ENCODE data around the gene LDAF1.
"Not testable (repeated sequence)": the region's sequence is repeated elsewhere in the genome, so short reads cannot be mapped to it uniquely, and the experiment has no call there.

Gene LDAF1

DNA sequence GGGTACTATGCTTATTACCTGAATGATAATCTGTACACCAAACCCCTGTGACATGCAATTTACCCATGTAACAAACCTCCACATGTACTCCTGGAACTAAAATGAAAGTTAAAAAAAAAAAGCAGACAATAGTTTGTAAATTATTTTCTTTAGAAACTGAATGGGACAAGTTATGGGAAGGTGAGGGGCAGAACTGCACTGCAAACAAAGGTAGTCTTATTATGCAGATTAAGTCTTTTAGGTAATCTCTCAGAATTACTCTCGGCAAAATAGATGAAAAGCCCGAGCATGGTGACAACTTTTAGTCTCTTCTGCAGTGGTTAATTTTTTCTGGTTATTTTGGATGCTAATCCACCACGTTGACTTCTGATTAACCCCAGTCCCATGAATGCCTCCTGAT lies 25.5 kb downstream of the LDAF1 start:
- H3K27me3 ChIP-seq (ENCODE audit: control insufficient read depth in 1 of 2, insufficient read depth in 2 of 2, low read length in 2 of 2): no peaks in the 10 kb centered on the region
- no peak overlapping the region for H3K27ac ChIP-seq (ENCODE audit: low read depth, low read length)
- H3K4me1 ChIP-seq (ENCODE audit: insufficient read depth, low read length): no peaks in the 10 kb centered on the region
- no peaks in the 10 kb centered on the region for H3K9me3 ChIP-seq (ENCODE audit: low read length)
- H3K9ac ChIP-seq (ENCODE audit: low read length): no peak overlapping the region
- no peak overlapping the region for H3K4me3 ChIP-seq (ENCODE audit: low read depth in 1 of 2, low read length in 2 of 2)
- H3K36me3 ChIP-seq (ENCODE audit: insufficient read depth, low read length): peaks cover 32% of the 10 kb centered on the region

DNA sequence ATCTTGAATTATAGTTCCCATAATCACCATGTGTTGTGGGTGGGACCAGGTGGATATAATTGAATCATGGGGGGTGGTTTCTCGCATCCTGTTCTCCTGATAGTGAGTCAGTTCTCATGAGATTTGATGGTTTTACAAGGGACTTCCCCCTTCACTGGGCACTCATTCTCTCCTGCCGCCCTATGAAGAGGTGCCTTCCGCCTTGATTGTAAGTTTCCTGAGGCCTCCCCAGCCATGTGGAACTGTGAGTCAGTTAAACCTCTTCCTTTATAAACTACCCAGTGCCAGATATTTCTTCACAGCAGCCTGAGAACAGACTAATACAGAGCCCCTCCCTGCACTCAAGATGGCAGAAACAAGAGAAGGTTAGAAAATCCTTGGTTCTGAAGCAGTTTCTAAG lies 26.4 kb downstream of the LDAF1 start:
- no peak overlapping the region for H3K27ac ChIP-seq (ENCODE audit: low read depth, low read length)
- H3K27me3 ChIP-seq (ENCODE audit: control insufficient read depth in 1 of 2, insufficient read depth in 2 of 2, low read length in 2 of 2): no peaks in the 10 kb centered on the region
- no peak overlapping the region for H3K4me3 ChIP-seq (ENCODE audit: low read depth in 1 of 2, low read length in 2 of 2)
- no peak overlapping the region for H3K9ac ChIP-seq (ENCODE audit: low read length)
- no peaks in the 10 kb centered on the region for H3K4me1 ChIP-seq (ENCODE audit: insufficient read depth, low read length)
- peaks cover 23% of the 10 kb centered on the region for H3K36me3 ChIP-seq (ENCODE audit: insufficient read depth, low read length)
- H3K9me3 ChIP-seq (ENCODE audit: low read length): no peaks in the 10 kb centered on the region

DNA sequence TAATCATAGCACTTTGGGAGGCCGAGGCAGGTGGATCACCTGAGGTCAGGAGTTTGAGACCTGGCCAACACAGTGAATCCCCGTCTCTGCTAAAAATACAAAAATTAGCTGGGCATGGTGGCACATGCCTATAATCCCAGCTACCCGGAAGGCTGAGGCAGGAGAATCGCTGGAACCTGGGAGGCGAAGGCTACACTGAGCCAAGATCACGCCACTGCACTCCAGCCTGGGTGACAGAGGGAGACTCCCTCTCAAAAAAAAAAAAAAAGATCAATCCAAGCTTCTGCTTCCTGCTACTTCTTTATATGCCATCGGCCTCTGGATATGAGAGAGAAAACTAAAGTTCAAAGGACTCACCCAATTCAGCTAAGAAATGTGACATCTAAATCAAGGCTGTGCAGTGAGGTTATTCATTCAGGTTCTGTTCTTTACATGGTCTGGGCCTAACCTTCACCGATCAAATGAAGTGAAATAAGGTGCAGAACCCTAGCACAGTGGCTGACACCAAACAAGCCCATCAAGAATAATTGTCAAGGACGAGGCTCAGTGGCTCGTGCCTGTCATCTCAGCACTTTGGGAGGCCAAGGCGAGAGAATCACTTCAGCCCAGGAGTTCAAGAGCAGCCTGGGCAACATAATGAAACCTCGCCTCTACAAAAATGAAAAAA lies 27.3 kb downstream of the LDAF1 start:
- H3K4me3 ChIP-seq (ENCODE audit: low read depth in 1 of 2, low read length in 2 of 2): no peak overlapping the region
- no peak overlapping the region for H3K27ac ChIP-seq (ENCODE audit: low read depth, low read length)
- H3K9me3 ChIP-seq (ENCODE audit: low read length): no peaks in the 10 kb centered on the region
- H3K27me3 ChIP-seq (ENCODE audit: control insufficient read depth in 1 of 2, insufficient read depth in 2 of 2, low read length in 2 of 2): no peaks in the 10 kb centered on the region
- no peak overlapping the region for H3K9ac ChIP-seq (ENCODE audit: low read length)
- H3K36me3 ChIP-seq (ENCODE audit: insufficient read depth, low read length): peaks cover 14% of the 10 kb centered on the region
- no peaks in the 10 kb centered on the region for H3K4me1 ChIP-seq (ENCODE audit: insufficient read depth, low read length)

DNA sequence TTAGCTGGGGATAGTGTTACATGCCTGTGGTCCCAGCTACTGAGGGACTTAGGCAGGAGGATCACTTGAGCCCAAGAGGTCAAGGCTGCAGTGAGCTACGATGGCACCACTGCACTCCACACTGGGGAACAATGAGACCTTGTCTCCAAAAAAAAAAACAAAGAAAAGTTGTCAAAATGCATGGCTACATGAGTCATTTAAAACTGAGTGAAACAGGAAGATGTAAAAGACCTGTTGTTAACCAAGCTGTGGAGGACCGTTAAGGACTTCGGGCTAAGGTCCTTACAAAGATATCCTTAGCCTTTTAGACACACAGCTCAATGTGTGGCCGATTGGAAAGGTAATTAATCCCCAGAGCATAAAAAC lies 27.8 kb downstream of the LDAF1 start:
- H3K27ac ChIP-seq (ENCODE audit: low read depth, low read length): no peak overlapping the region
- no peaks in the 10 kb centered on the region for H3K27me3 ChIP-seq (ENCODE audit: control insufficient read depth in 1 of 2, insufficient read depth in 2 of 2, low read length in 2 of 2)
- H3K9ac ChIP-seq (ENCODE audit: low read length): no peak overlapping the region
- no peaks in the 10 kb centered on the region for H3K4me1 ChIP-seq (ENCODE audit: insufficient read depth, low read length)
- H3K36me3 ChIP-seq (ENCODE audit: insufficient read depth, low read length): peaks cover 9% of the 10 kb centered on the region
- H3K4me3 ChIP-seq (ENCODE audit: low read depth in 1 of 2, low read length in 2 of 2): no peak overlapping the region
- no peaks in the 10 kb centered on the region for H3K9me3 ChIP-seq (ENCODE audit: low read length)

DNA sequence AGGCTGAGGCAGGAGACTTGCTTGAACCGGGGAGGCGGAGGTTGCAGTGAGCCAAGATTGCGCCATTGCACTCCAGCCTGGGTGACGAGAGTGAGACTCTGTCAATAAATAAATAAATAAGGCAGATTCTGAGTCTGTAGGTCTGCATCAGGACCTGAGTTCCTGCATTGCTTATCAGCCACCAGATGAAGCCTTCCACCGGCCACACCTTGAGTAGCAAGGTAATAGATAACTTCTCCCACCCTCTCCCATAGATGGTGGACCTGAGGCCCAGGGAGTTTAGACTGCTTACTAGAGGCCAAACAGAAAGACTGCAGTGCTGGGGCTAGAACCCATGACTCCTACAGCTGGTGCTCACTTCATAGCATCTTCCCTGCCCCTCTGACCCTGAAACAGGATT lies 30.8 kb downstream of the LDAF1 start:
- H3K27me3 ChIP-seq (ENCODE audit: control insufficient read depth in 1 of 2, insufficient read depth in 2 of 2, low read length in 2 of 2): no peaks in the 10 kb centered on the region
- H3K9me3 ChIP-seq (ENCODE audit: low read length): no peaks in the 10 kb centered on the region
- no peaks in the 10 kb centered on the region for H3K36me3 ChIP-seq (ENCODE audit: insufficient read depth, low read length)
- H3K27ac ChIP-seq (ENCODE audit: low read depth, low read length): no peak overlapping the region
- H3K9ac ChIP-seq (ENCODE audit: low read length): no peak overlapping the region
- H3K4me3 ChIP-seq (ENCODE audit: low read depth in 1 of 2, low read length in 2 of 2): no peak overlapping the region
- no peaks in the 10 kb centered on the region for H3K4me1 ChIP-seq (ENCODE audit: insufficient read depth, low read length)

DNA sequence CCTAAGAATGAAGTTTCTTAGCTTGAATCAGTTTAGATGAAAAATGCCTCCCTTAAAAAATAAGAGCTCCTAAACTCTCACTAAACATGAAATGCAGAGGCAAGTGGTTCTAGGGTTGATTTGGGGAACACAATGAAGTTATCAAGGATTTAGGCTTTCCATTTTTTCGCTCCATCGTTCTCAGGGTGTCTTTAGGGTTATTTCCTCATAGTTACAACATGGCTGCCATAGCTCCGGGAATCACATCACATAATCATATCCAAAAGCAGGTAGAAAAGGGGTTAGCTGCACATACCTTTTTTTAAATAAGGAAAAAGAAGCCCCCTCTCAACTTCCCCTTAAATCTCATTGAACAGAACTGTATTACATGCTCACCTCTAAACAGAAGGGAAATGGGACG lies 31.5 kb downstream of the LDAF1 start:
- H3K9me3 ChIP-seq (ENCODE audit: low read length): no peaks in the 10 kb centered on the region
- no peak overlapping the region for H3K27ac ChIP-seq (ENCODE audit: low read depth, low read length)
- no peaks in the 10 kb centered on the region for H3K27me3 ChIP-seq (ENCODE audit: control insufficient read depth in 1 of 2, insufficient read depth in 2 of 2, low read length in 2 of 2)
- H3K4me3 ChIP-seq (ENCODE audit: low read depth in 1 of 2, low read length in 2 of 2): no peak overlapping the region
- H3K9ac ChIP-seq (ENCODE audit: low read length): no peak overlapping the region
- no peaks in the 10 kb centered on the region for H3K36me3 ChIP-seq (ENCODE audit: insufficient read depth, low read length)
- H3K4me1 ChIP-seq (ENCODE audit: insufficient read depth, low read length): no peaks in the 10 kb centered on the region

DNA sequence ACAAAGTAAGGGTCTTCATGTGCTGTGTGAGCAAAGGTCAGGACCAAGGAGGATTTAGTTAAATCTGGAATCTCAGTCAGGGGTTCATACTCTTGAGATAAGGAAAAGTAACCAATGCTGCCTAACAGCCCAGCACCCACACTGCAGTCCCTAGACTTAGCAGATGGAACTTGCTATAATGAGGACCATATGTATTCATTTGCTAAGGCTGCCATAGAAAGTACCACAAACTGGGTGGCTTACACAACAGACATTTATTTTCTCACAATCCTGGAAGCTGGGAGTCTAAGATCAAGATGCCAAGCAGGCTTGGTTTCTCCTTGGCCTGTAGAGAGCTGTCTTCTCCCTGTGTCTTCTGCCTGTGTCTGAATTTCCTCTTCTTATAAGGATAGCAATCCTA lies 32.1 kb downstream of the LDAF1 start:
- Histone ChIP-seq H3K36me3 (ENCODE audit: insufficient read depth, low read length) (no peaks in the 10 kb centered on the region), H3K9ac (ENCODE audit: low read length) (no peak overlapping the region), H3K27ac (ENCODE audit: low read depth, low read length) (no peak overlapping the region), H3K27me3 (ENCODE audit: control insufficient read depth in 1 of 2, insufficient read depth in 2 of 2, low read length in 2 of 2) (no peaks in the 10 kb centered on the region), H3K9me3 (ENCODE audit: low read length) (no peaks in the 10 kb centered on the region), H3K4me3 (ENCODE audit: low read depth in 1 of 2, low read length in 2 of 2) (no peak overlapping the region), H3K4me1 (ENCODE audit: insufficient read depth, low read length) (no peaks in the 10 kb centered on the region)

DNA sequence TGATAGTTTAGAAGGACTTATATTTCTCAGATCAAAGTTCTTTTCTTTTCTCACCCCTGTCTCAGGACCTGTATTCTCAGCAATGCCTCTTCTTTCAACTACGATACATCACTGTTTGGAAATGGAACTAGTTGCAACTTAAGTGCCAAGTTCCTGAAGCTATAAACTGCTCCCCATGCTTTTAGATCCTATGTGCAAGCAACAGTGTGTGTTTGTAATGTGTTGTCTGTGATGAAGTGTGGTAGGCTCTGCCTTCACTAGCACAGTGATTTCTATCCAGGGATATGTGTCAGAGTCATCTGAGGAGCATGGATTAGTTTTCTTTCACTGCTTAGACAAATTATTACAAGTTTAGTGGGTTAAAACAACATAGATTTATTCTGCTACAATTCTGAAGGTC lies 34.5 kb downstream of the LDAF1 start:
- Histone ChIP-seq H3K9ac (ENCODE audit: low read length) (no peak overlapping the region), H3K9me3 (ENCODE audit: low read length) (no peaks in the 10 kb centered on the region), H3K4me3 (ENCODE audit: low read depth in 1 of 2, low read length in 2 of 2) (no peak overlapping the region), H3K27me3 (ENCODE audit: control insufficient read depth in 1 of 2, insufficient read depth in 2 of 2, low read length in 2 of 2) (no peaks in the 10 kb centered on the region), H3K27ac (ENCODE audit: low read depth, low read length) (no peak overlapping the region), H3K4me1 (ENCODE audit: insufficient read depth, low read length) (no peaks in the 10 kb centered on the region), H3K36me3 (ENCODE audit: insufficient read depth, low read length) (no peaks in the 10 kb centered on the region)

DNA sequence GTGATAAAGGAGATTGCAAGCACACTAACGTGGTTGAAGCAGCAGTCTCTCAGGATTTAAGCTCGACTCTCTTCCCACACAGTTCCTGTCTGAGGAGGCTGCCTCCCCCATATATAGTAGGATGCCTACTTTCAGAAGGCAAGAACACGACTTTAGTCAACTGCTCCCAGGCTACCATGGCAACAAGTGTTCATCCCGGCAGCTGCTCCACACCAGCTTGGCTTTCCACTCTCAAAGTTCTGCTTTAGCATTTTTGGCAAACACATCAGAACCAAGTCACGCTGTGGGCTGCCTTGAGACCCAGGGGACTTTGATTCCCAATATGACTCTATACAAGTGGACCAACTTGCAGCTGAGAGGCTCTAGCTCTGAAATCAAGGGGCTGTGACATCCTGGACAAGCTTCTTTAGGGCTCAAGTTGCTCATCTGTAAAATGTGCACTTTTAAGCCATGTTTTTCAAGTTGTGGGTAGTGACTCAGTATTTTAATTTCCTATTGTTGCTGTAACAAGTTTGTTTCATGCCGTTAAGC lies 36.4 kb downstream of the LDAF1 start:
- no peak overlapping the region for H3K27ac ChIP-seq (ENCODE audit: low read depth, low read length)
- no peak overlapping the region for H3K9ac ChIP-seq (ENCODE audit: low read length)
- no peaks in the 10 kb centered on the region for H3K27me3 ChIP-seq (ENCODE audit: control insufficient read depth in 1 of 2, insufficient read depth in 2 of 2, low read length in 2 of 2)
- H3K4me1 ChIP-seq (ENCODE audit: insufficient read depth, low read length): no peaks in the 10 kb centered on the region
- H3K9me3 ChIP-seq (ENCODE audit: low read length): no peaks in the 10 kb centered on the region
- H3K4me3 ChIP-seq (ENCODE audit: low read depth in 1 of 2, low read length in 2 of 2): no peak overlapping the region
- H3K36me3 ChIP-seq (ENCODE audit: insufficient read depth, low read length): no peaks in the 10 kb centered on the region

DNA sequence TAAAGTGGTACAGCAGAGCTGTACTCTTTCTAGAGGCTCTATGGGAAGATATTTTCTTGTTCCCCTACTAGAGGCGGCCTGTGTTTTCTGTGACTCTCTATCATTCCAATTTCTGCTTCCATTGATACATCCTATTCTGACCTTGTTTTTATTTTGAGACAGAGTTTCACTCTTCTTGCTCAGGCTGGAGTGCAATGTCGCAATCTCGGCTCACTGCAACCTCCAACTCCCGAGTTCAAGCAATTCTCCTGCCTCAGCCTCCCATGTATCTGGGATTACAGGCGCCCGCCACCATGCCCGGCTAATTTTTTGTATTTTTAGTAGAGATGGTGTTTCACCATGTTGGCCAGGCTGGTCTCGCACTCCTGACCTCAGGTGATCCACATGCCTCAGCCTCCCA lies 36.9 kb downstream of the LDAF1 start:
- H3K36me3 ChIP-seq (ENCODE audit: insufficient read depth, low read length); H3K27ac ChIP-seq (ENCODE audit: low read depth, low read length); H3K27me3 ChIP-seq (ENCODE audit: control insufficient read depth in 1 of 2, insufficient read depth in 2 of 2, low read length in 2 of 2); H3K9ac ChIP-seq (ENCODE audit: low read length); H3K9me3 ChIP-seq (ENCODE audit: low read length); H3K4me1 ChIP-seq (ENCODE audit: insufficient read depth, low read length); H3K4me3 ChIP-seq (ENCODE audit: low read depth in 1 of 2, low read length in 2 of 2): not testable (repeated sequence)

DNA sequence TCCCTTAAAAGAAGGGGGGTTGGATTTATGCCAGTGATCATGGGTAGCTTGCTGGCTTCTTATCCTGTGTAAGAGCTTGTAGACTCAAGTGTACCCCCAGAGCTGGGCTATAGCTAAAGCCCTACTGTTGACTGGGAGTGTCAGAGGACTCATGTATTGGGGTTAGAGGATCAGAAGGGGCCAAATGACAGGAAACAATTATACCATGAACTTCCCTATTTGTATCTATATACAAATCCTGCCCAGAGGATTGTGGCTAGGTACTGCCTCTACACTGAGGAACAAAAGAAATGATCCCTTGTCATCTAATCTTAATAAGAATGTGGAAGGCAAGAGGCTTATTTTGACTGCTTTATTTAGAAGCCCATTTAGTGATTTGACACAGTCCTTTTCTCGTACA lies 38.6 kb downstream of the LDAF1 start:
- Histone ChIP-seq H3K27ac (ENCODE audit: low read depth, low read length) (no peak overlapping the region), H3K4me1 (ENCODE audit: insufficient read depth, low read length) (no peaks in the 10 kb centered on the region), H3K27me3 (ENCODE audit: control insufficient read depth in 1 of 2, insufficient read depth in 2 of 2, low read length in 2 of 2) (no peaks in the 10 kb centered on the region), H3K9me3 (ENCODE audit: low read length) (no peaks in the 10 kb centered on the region), H3K9ac (ENCODE audit: low read length) (no peak overlapping the region), H3K4me3 (ENCODE audit: low read depth in 1 of 2, low read length in 2 of 2) (no peak overlapping the region), H3K36me3 (ENCODE audit: insufficient read depth, low read length) (no peaks in the 10 kb centered on the region)

DNA sequence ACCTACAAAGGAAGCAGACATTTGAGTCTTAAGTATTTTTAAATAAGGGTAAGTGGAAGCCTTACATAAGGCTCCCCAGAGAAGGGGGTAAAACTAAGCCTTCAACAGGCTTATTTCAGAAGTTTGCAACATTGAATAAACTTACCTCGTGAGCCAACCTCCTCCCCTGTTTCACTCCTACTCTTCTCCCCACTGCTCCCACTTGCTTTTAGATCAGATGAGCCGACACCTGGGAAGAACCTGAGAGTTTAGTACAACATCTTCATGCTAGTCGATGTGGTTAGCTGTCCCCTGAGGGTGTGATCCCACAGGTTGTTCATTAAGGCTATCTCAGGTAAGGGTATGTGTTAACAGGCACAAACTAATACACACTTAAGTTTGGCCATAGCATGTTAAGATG lies 39.1 kb downstream of the LDAF1 start:
- Histone ChIP-seq H3K9ac (ENCODE audit: low read length) (no peak overlapping the region), H3K9me3 (ENCODE audit: low read length) (no peaks in the 10 kb centered on the region), H3K27ac (ENCODE audit: low read depth, low read length) (no peak overlapping the region), H3K4me3 (ENCODE audit: low read depth in 1 of 2, low read length in 2 of 2) (no peak overlapping the region), H3K4me1 (ENCODE audit: insufficient read depth, low read length) (no peaks in the 10 kb centered on the region), H3K27me3 (ENCODE audit: control insufficient read depth in 1 of 2, insufficient read depth in 2 of 2, low read length in 2 of 2) (no peaks in the 10 kb centered on the region), H3K36me3 (ENCODE audit: insufficient read depth, low read length) (no peaks in the 10 kb centered on the region)

Data from muscle layer of colon (tissue), 2 donors.